GM23248 (cell line): Measurements from ENCODE around the gene PADI6. TPM values are rescaled to one million over a fixed set of nuclear protein-coding genes. Genes with fewer than 3 reads are reported as not detected.

Source experiments
- DNase-seq: peaks from one replicate; pipeline ENCODE4 v3.0.0-alpha.2; 2015
- H2AFZ ChIP-seq: fragments of 200-600 bp; sonication (generic); 2 replicates; pipeline ENCODE4 v1.6.1; 2016; ENCODE audit warnings: antibody characterized with exemption
- H3F3A ChIP-seq: fragments of 200-600 bp; sonication (generic); 2 replicates; pipeline ENCODE4 v1.6.1; 2016; ENCODE audit warnings: mild to moderate bottlenecking, antibody characterized with exemption, mixed run types; ENCODE audit not compliant: insufficient read depth
- H3K27ac ChIP-seq: fragments of 200-600 bp; sonication (generic); 2 replicates; pipeline ENCODE4 v1.5.1; 2016; ENCODE audit warnings: mild to moderate bottlenecking
- H3K27me3 ChIP-seq: fragments of 200-600 bp; sonication (generic); replicated peaks from 2 replicates; pipeline ENCODE4 v1.6.1; 2016; ENCODE audit warnings: mild to moderate bottlenecking; ENCODE audit not compliant: insufficient read depth
- H3K36me3 ChIP-seq: fragments of 200-600 bp; sonication (generic); 2 replicates; pipeline ENCODE4 v1.6.1; 2016; ENCODE audit warnings: low read depth, mild to moderate bottlenecking
- H3K4me1 ChIP-seq: fragments of 200-600 bp; sonication (generic); 2 replicates; pipeline ENCODE4 v1.6.1; 2016; ENCODE audit warnings: mild to moderate bottlenecking; ENCODE audit not compliant: insufficient read depth
- H3K4me2 ChIP-seq: fragments of 200-600 bp; sonication (generic); one replicate; pipeline ENCODE4 v1.6.1; 2016; ENCODE audit warnings: mild to moderate bottlenecking; ENCODE audit not compliant: unreplicated experiment
- H3K4me3 ChIP-seq: fragments of 200-600 bp; sonication (generic); 2 replicates; pipeline ENCODE4 v1.5.1; 2016; ENCODE audit warnings: mild to moderate bottlenecking
- H3K79me2 ChIP-seq: fragments of 200-600 bp; sonication (generic); 2 replicates; pipeline ENCODE4 v1.6.1; 2016; ENCODE audit warnings: mild to moderate bottlenecking; ENCODE audit not compliant: insufficient read depth
- H3K9ac ChIP-seq: fragments of 200-600 bp; sonication (generic); 2 replicates; pipeline ENCODE4 v1.6.1; 2016; ENCODE audit warnings: mild to moderate bottlenecking
- H3K9me2 ChIP-seq: fragments of 200-600 bp; sonication (generic); 2 replicates; pipeline ENCODE4 v1.6.1; 2016; ENCODE audit warnings: mixed run types, mild to moderate bottlenecking, moderate library complexity; ENCODE audit not compliant: insufficient read depth
- H3K9me3 ChIP-seq: fragments of 200-600 bp; sonication (generic); one replicate; pipeline ENCODE4 v1.6.1; 2017; ENCODE audit warnings: low read depth
- H4K20me1 ChIP-seq: fragments of 200-600 bp; sonication (generic); 2 replicates; pipeline ENCODE4 v1.6.0; 2016; ENCODE audit not compliant: insufficient read depth
- EZH2 ChIP-seq: fragments of 200-600 bp; sonication (generic); IDR thresholded peaks from 2 replicates; pipeline ENCODE4 v1.6.1; 2018; ENCODE audit warnings: antibody characterized with exemption, mild to moderate bottlenecking; ENCODE audit not compliant: insufficient read depth, poor library complexity, severe bottlenecking
- EZH2phosphoT487 ChIP-seq: fragments of 200-600 bp; sonication (generic); IDR thresholded peaks from 2 replicates; pipeline ENCODE4 v1.6.1; 2018; ENCODE audit warnings: antibody characterized with exemption, moderate library complexity, mild to moderate bottlenecking, low read depth; ENCODE audit not compliant: insufficient read depth
- WGBS, 2 experiments: methylation state at CpG; one replicate each; pipeline ENCODE4 v1.1.6; 2015 to 2017; ENCODE audit warnings: low lambda C conversion rate in 2 of 2, low coverage in 1 of 2; ENCODE audit errors: missing lambda C conversion rate in 2 of 2; 5-methylcytosine and 5-hydroxymethylcytosine counted together
- in situ Hi-C: fragments of 300-500 bp; cut with MboI; formaldehyde crosslinking; loops from 2 replicates; pipeline ENCODE4 v1.15.0; 2020
- polyA plus RNA-seq: library from polyadenylated mRNA; unstranded; fragments of >200 nt; fragmentation: Nextera tagmentation; extraction: Ambion mirVana; gene quantifications from 2 replicates; pipeline ENCODE4 v1.2.1, GENCODE V29; 2016
- total RNA-seq: library from RNA; depleted of rRNA; stranded (reverse); fragments of >200 nt; shearing (Covaris generic); gene quantifications from 2 replicates; pipeline ENCODE4 v1.2.3, GENCODE V29; 2014

PADI6 gene
- total and polyA plus RNA-seq, 2 experiments from 2014 or later = not detected

DNA sequence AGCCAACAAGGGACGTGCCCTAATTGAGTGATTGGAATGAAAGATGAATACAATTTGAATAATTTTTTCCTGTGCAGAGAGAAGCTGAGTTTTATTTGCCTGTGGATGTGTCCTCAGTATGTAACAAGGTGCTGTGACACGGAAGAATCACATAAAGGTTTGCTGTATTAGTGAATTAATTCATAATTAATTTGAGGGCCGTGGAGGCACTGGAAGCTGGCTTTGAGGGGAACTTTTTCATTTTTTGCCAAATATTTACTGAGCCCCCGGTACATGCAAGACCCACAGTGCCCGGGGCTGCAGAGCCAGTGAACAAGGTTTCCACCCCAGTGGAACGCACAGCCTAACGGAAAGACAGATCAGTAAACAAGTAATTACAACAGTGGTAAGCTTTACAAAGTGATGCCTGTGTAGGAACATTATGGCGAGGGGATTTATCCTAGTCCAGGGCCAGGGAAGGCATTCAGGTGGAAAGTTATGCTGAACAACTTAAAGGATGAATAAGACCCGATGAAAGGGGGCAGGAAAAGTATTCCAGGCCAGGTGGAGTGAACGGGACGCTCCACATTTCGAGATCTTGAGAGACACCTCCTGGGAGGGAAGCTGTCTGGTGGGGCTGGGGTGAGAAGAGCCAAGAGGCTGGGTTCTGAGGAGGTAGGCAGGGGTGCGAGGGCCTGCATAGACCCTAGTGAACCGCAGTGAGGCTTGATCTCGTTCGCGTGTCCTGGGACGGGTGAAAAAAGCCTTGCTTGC is 68.3 kb downstream of the PADI6 start:
- Histone ChIP-seq H2AFZ (peak overlapping the region; percentile 91), H3K4me3 (peak overlapping the region; percentile 99), H3F3A (peaks cover 20% of the 10 kb centered on the region), H3K36me3 (no peaks in the 10 kb centered on the region), H3K4me2 (peak overlapping the region; percentile 98), H4K20me1 (no peaks in the 10 kb centered on the region), H3K9me2 (no peaks in the 10 kb centered on the region), H3K27me3 (no peaks in the 10 kb centered on the region), H3K9ac (peak overlapping the region; percentile 96), H3K79me2 (peaks cover 32% of the 10 kb centered on the region), H3K27ac (peak overlapping the region; percentile 75), H3K4me1 (peaks cover 32% of the 10 kb centered on the region), H3K9me3 (no peaks in the 10 kb centered on the region)
- TF ChIP-seq EZH2phosphoT487 = no peak
- TF ChIP-seq EZH2 = no peak
- peak; percentile 8 for DNase-seq
- in situ Hi-C loops = no loop called here
- 60 to 64% methylated on average over 18 of the region's 18 CpGs for WGBS, 2 experiments

DNA sequence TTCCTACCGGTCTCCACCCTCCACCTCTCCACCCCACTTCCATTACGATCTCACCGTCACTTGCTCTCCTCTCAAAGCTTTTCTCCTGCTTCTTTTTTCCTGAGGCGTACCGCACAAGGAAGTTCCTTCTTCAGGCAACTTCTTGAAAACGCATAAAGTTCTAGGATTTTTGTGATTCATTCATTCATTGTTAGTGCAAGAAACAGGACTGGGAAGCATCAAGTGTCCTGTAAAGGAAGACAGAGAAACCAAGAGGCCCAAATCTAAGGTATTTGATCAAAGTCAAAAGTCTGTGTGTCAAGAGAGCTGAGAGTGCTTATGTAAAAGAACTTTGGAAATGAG is 68.8 kb downstream of the PADI6 start:
- Histone ChIP-seq H3K9me3 (no peaks in the 10 kb centered on the region), H3K36me3 (no peaks in the 10 kb centered on the region), H3K4me2 (peak overlapping the region; percentile 8), H3K27ac (peak overlapping the region; percentile 62), H3F3A (peaks cover 20% of the 10 kb centered on the region), H3K27me3 (no peaks in the 10 kb centered on the region), H3K4me3 (peak overlapping the region; percentile 99; the same call in 1 of the 2 replicates), H4K20me1 (no peaks in the 10 kb centered on the region), H3K79me2 (peaks cover 26% of the 10 kb centered on the region), H2AFZ (no peak overlapping the region; the same call in 1 of the 2 replicates), H3K9me2 (no peaks in the 10 kb centered on the region), H3K4me1 (peaks cover 32% of the 10 kb centered on the region), H3K9ac (peak overlapping the region; percentile 30; the same call in 1 of the 2 replicates)
- 84 to 90% methylated on average over 6 of the region's 6 CpGs for WGBS, 2 experiments
- in situ Hi-C loops = no loop called here
- no peak for DNase-seq
- TF ChIP-seq EZH2 (no peak), EZH2phosphoT487 (no peak)

DNA sequence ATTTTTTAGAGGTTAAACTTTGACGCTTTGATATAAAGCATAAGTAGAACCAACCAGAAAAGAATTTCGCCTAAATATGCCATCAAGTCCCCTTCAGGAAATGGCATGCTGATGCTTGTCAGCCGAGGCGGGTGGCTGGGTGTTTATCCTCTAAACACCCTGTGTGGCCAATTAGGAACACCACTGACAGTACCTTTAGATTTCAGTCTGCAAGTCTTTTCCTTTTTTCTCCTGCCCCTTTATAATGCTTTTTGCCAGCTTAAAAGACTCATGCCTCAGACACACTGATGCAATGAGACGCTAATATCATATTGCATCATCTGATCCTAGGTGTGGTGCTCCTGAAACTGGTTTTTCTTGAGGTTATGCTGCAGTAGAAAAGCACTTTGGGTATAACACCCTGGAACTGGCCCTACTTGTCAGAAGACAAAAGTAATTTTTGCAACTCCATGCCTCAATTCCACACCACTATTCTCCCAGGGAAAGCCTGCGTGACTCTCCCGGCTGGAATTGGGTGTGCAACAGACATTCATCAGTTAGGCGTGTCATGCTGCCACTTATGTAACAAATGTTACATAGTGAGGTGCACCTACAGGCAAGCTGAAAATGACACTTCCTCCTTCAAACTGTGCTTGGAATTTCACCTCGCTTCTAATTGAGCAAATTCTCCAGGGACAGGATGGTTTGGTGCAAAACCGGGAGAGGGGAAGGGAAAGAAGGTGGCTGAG is 69.4 kb downstream of the PADI6 start:
- peak overlapping the region; percentile 99; the same call in 1 of the 2 replicates for H3K4me3 ChIP-seq
- H3K4me1 ChIP-seq = peaks cover 31% of the 10 kb centered on the region
- no peaks in the 10 kb centered on the region for H3K27me3 ChIP-seq
- H3K4me2 ChIP-seq = peak overlapping the region; percentile 8
- peak overlapping the region; percentile 32 for H2AFZ ChIP-seq
- peak overlapping the region; percentile 30; the same call in 1 of the 2 replicates for H3K9ac ChIP-seq
- in situ Hi-C loops = no loop called here
- no peaks in the 10 kb centered on the region for H3K36me3 ChIP-seq
- peak overlapping the region; percentile 62 for H3K27ac ChIP-seq
- TF ChIP-seq EZH2phosphoT487 = no peak
- TF ChIP-seq EZH2 = no peak
- WGBS, 2 experiments = 82 to 83% methylated on average over 10 of the region's 10 CpGs
- H3K9me2 ChIP-seq = no peaks in the 10 kb centered on the region
- no peaks in the 10 kb centered on the region for H3K9me3 ChIP-seq
- peaks cover 20% of the 10 kb centered on the region for H3F3A ChIP-seq
- H4K20me1 ChIP-seq = no peaks in the 10 kb centered on the region
- peak; percentile 64 for DNase-seq
- peaks cover 20% of the 10 kb centered on the region for H3K79me2 ChIP-seq

DNA sequence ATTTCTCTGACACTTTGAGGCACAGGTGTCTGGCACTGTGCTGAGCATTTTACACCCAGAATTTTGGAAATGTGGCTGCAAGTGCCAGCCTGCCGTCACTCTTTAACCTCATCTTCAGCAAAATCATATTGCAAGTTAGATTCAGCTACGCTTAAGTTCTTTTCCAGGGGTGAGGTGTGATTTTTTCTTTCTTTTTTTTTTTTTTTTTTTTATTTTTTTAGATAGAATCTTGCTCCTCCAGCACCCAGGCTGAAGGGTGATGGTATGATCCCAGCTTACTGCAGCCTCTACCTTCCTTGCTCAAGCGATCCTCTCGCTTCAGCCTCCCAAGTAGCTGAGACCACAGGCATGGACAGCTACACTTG is 70.0 kb downstream of the PADI6 start:
- Histone ChIP-seq H4K20me1 (no peaks in the 10 kb centered on the region), H2AFZ (no peak overlapping the region), H3K4me3 (no peak overlapping the region), H3K27ac (peak overlapping the region; percentile 62), H3K4me2 (no peak overlapping the region), H3K4me1 (peaks cover 26% of the 10 kb centered on the region), H3K9ac (no peak overlapping the region), H3K27me3 (no peaks in the 10 kb centered on the region), H3K9me2 (no peaks in the 10 kb centered on the region), H3K36me3 (no peaks in the 10 kb centered on the region), H3K79me2 (peaks cover 15% of the 10 kb centered on the region), H3K9me3 (no peaks in the 10 kb centered on the region), H3F3A (peaks cover 20% of the 10 kb centered on the region)
- TF ChIP-seq EZH2phosphoT487 (no peak), EZH2 (no peak)
- in situ Hi-C loops = no loop called here
- WGBS, 2 experiments = 90 to 97% methylated on average over 4 of the region's 4 CpGs
- DNase-seq = no peak
